SIG-M5 (cell line): ENCODE data around the gene RCVRN.

Experiments used
- DNase-seq: peaks from one replicate; lab custom pipeline; 2025; lab: John Stamatoyannopoulos, UW

RCVRN gene

DNA sequence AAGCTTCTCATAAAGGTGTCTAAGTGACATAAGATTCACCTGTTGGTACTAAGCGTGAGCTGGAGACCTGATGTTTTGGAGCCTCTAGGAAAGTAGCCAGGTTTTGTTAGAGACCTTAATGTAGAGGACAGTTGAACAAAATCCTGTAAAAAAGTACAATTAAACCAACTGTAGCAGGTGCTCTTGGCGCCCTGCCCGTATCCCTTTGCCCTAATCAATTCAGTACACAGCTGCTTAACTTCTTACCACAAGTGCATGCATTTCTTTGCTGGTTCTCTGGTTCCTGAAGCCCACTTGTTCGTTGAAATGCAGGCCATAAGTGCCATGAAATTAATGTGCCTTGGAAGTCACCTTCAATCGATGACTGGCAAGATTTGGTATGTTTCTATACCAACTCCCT lies 54.9 kb downstream of the RCVRN start:
- no peak for DNase-seq
